Immature natural killer cell (primary cell): Measurements from ENCODE around the gene MOSMO. TPM values are rescaled to one million over a fixed set of nuclear protein-coding genes. Genes with fewer than 3 reads are reported as not detected.
A peak's percentile ranks its signal among the peaks of the same experiment; 100 is the strongest.
"Not testable (repeated sequence)": the region's sequence is repeated elsewhere in the genome, so short reads cannot be mapped to it uniquely, and the experiment has no call there.

Source experiments
- DNase-seq, 3 donors: peaks; one replicate each; pipeline ENCODE4 v3.0.0; 2022; ENCODE audit warnings: mixed read lengths in 1 of 3
- H3K27ac Mint-ChIP-seq, 6 donors: one replicate each; pipeline ENCODE4 v1.8.0; 2020; ENCODE audit warnings: mixed read lengths in 6 of 6, mild to moderate bottlenecking in 5 of 6, inconsistent platforms in 4 of 6, moderate library complexity in 3 of 6
- H3K27me3 Mint-ChIP-seq, 3 donors: one replicate each; pipeline ENCODE4 v1.8.0; 2020 to 2021; ENCODE audit warnings: low read depth in 3 of 3, mild to moderate bottlenecking in 3 of 3, mixed read lengths in 3 of 3, moderate library complexity in 3 of 3, inconsistent platforms in 1 of 3
- H3K36me3 Mint-ChIP-seq, 3 donors: one replicate each; pipeline ENCODE4 v1.8.0; 2020; ENCODE audit warnings: mixed read lengths in 3 of 3, inconsistent platforms in 2 of 3, mild to moderate bottlenecking in 2 of 3
- H3K4me1 Mint-ChIP-seq, 2 donors: one replicate each; pipeline ENCODE4 v1.8.0; 2020; ENCODE audit warnings: inconsistent platforms in 2 of 2, mild to moderate bottlenecking in 2 of 2, mixed read lengths in 2 of 2, moderate library complexity in 1 of 2
- H3K4me3 Mint-ChIP-seq, 5 donors: one replicate each; pipeline ENCODE4 v1.8.0; 2020; ENCODE audit warnings: mild to moderate bottlenecking in 5 of 5, mixed read lengths in 5 of 5, inconsistent platforms in 3 of 5, moderate library complexity in 3 of 5
- H3K9me3 Mint-ChIP-seq, 6 donors: one replicate each; pipeline ENCODE4 v1.8.0; 2020; ENCODE audit warnings: mild to moderate bottlenecking in 6 of 6, mixed read lengths in 6 of 6, inconsistent platforms in 4 of 6, moderate library complexity in 3 of 6
- polyA plus RNA-seq, 3 donors: library from polyadenylated mRNA; unstranded; fragments of 300-500 nt; fragmentation: Illumina TruSeq; gene quantifications; one replicate each; pipeline ENCODE4 v1.2.3, GENCODE V29; 2021

MOSMO gene
- polyA plus RNA-seq, 3 donors from 2014 or later, result 1.7 to 3.7 (median 3.2) TPM

GRCh38 chr16:22008215-22009059 is 526 bp downstream of the MOSMO start:
- DNase-seq, result peak; percentile 20 to 36 (median 31)
- peaks cover 0 to 5% (median 0%) of the 10 kb centered on the region in 3 donors for H3K27me3 Mint-ChIP-seq
- H3K9me3 Mint-ChIP-seq, result no peaks in the 10 kb centered on the region
- H3K27ac Mint-ChIP-seq, result peak overlapping the region in 5 of 6 donors; percentile 51 to 87 (median 64)
- no peaks in the 10 kb centered on the region for H3K36me3 Mint-ChIP-seq
- peaks cover 31 to 58% of the 10 kb centered on the region in 2 donors for H3K4me1 Mint-ChIP-seq
- H3K4me3 Mint-ChIP-seq, result peak overlapping the region; percentile 83 to 89 (median 84)

- Mint-ChIP-seq H3K9me3 (no peaks in the 10 kb centered on the region), H3K36me3 (no peaks in the 10 kb centered on the region), H3K4me1 (peaks cover 35 to 58% of the 10 kb centered on the region in 2 donors), H3K27ac (peak overlapping the region in 1 of 6 donors; percentile 12), H3K4me3 (no peak overlapping the region), H3K27me3 (peaks cover 0 to 5% (median 0%) of the 10 kb centered on the region in 3 donors)
- DNase-seq, result no peak
Measured at GRCh38 chr16:22010902-22011301, 3.0 kb downstream of the MOSMO start.

- Mint-ChIP-seq H3K36me3 (no peaks in the 10 kb centered on the region), H3K4me1 (peaks cover 29 to 57% of the 10 kb centered on the region in 2 donors), H3K27me3 (peaks cover 0 to 3% (median 0%) of the 10 kb centered on the region in 3 donors), H3K27ac (peak overlapping the region in 1 of 6 donors; percentile 13), H3K4me3 (no peak overlapping the region), H3K9me3 (no peaks in the 10 kb centered on the region)
- DNase-seq, result no peak
Measured at GRCh38 chr16:22012241-22012640, 4.3 kb downstream of the MOSMO start.

- Mint-ChIP-seq H3K36me3 (no peaks in the 10 kb centered on the region), H3K4me3 (no peak overlapping the region), H3K27ac (no peak overlapping the region), H3K9me3 (no peaks in the 10 kb centered on the region), H3K27me3 (no peaks in the 10 kb centered on the region), H3K4me1 (peaks cover 25 to 58% of the 10 kb centered on the region in 2 donors)
- no peak for DNase-seq
Measured at GRCh38 chr16:22013486-22013885, 5.6 kb downstream of the MOSMO start.

- no peak overlapping the region for H3K27ac Mint-ChIP-seq
- peaks cover 24 to 59% of the 10 kb centered on the region in 2 donors for H3K4me1 Mint-ChIP-seq
- no peak overlapping the region for H3K4me3 Mint-ChIP-seq
- no peak for DNase-seq
- H3K36me3 Mint-ChIP-seq, result no peaks in the 10 kb centered on the region
- H3K27me3 Mint-ChIP-seq, result no peaks in the 10 kb centered on the region
- H3K9me3 Mint-ChIP-seq, result no peaks in the 10 kb centered on the region
Measured at GRCh38 chr16:22014271-22014873, 6.5 kb downstream of the MOSMO start.

GRCh38 chr16:22016927-22017326 is 9.0 kb downstream of the MOSMO start:
- Mint-ChIP-seq H3K9me3 (no peaks in the 10 kb centered on the region), H3K27ac (no peak overlapping the region), H3K4me3 (no peak overlapping the region), H3K4me1 (peaks cover 16 to 49% of the 10 kb centered on the region in 2 donors), H3K36me3 (no peaks in the 10 kb centered on the region), H3K27me3 (no peaks in the 10 kb centered on the region)
- no peak for DNase-seq

GRCh38 chr16:22018559-22018958 is 10.6 kb downstream of the MOSMO start:
- Mint-ChIP-seq H3K27ac (peak overlapping the region in 1 of 6 donors; percentile 5), H3K4me3 (no peak overlapping the region), H3K4me1 (peaks cover 18 to 45% of the 10 kb centered on the region in 2 donors), H3K9me3 (no peaks in the 10 kb centered on the region), H3K36me3 (no peaks in the 10 kb centered on the region), H3K27me3 (no peaks in the 10 kb centered on the region)
- DNase-seq, result no peak

GRCh38 chr16:22022151-22022550 is 14.2 kb downstream of the MOSMO start:
- Mint-ChIP-seq H3K27ac (peak overlapping the region in 1 of 6 donors; percentile 32), H3K27me3 (no peaks in the 10 kb centered on the region), H3K4me3 (no peak overlapping the region), H3K9me3 (no peaks in the 10 kb centered on the region), H3K36me3 (no peaks in the 10 kb centered on the region), H3K4me1 (peaks cover 11 to 40% of the 10 kb centered on the region in 2 donors)
- no peak for DNase-seq

GRCh38 chr16:22023505-22023904 is 15.6 kb downstream of the MOSMO start:
- no peaks in the 10 kb centered on the region for H3K27me3 Mint-ChIP-seq
- no peaks in the 10 kb centered on the region for H3K9me3 Mint-ChIP-seq
- peak overlapping the region in 1 of 6 donors; percentile 47 for H3K27ac Mint-ChIP-seq
- DNase-seq, result no peak
- peaks cover 13 to 33% of the 10 kb centered on the region in 2 donors for H3K4me1 Mint-ChIP-seq
- no peak overlapping the region for H3K4me3 Mint-ChIP-seq
- no peaks in the 10 kb centered on the region for H3K36me3 Mint-ChIP-seq

- not testable (repeated sequence) for H3K9me3 Mint-ChIP-seq, H3K27ac Mint-ChIP-seq, H3K4me3 Mint-ChIP-seq, H3K36me3 Mint-ChIP-seq, DNase-seq, H3K27me3 Mint-ChIP-seq
- peaks cover 8 to 21% of the 10 kb centered on the region in 2 donors for H3K4me1 Mint-ChIP-seq
Measured at GRCh38 chr16:22024785-22025184, 16.9 kb downstream of the MOSMO start.

GRCh38 chr16:22027633-22028032 is 19.7 kb downstream of the MOSMO start:
- Mint-ChIP-seq H3K27me3 (no peaks in the 10 kb centered on the region), H3K4me1 (peaks cover 11 to 19% of the 10 kb centered on the region in 2 donors), H3K36me3 (peaks cover 0 to 5% (median 1%) of the 10 kb centered on the region in 3 donors), H3K4me3 (no peak overlapping the region), H3K9me3 (no peaks in the 10 kb centered on the region), H3K27ac (no peak overlapping the region)
- no peak for DNase-seq

GRCh38 chr16:22029632-22030031 is 21.7 kb downstream of the MOSMO start:
- DNase-seq, result no peak
- H3K4me1 Mint-ChIP-seq, result peaks cover 11 to 17% of the 10 kb centered on the region in 2 donors
- no peaks in the 10 kb centered on the region for H3K9me3 Mint-ChIP-seq
- H3K27ac Mint-ChIP-seq, result peak overlapping the region in 1 of 6 donors; percentile 8
- H3K27me3 Mint-ChIP-seq, result no peaks in the 10 kb centered on the region
- H3K4me3 Mint-ChIP-seq, result no peak overlapping the region
- peaks cover 0 to 13% (median 4%) of the 10 kb centered on the region in 3 donors for H3K36me3 Mint-ChIP-seq

- peak overlapping the region in 1 of 6 donors; percentile 8 for H3K27ac Mint-ChIP-seq
- peaks cover 11 to 23% of the 10 kb centered on the region in 2 donors for H3K4me1 Mint-ChIP-seq
- no peaks in the 10 kb centered on the region for H3K27me3 Mint-ChIP-seq
- no peaks in the 10 kb centered on the region for H3K9me3 Mint-ChIP-seq
- H3K4me3 Mint-ChIP-seq, result no peak overlapping the region
- no peak for DNase-seq
- peaks cover 0 to 13% (median 4%) of the 10 kb centered on the region in 3 donors for H3K36me3 Mint-ChIP-seq
Measured at GRCh38 chr16:22030087-22030812, 22.3 kb downstream of the MOSMO start.
